ENCODE measurements around the gene GRPEL1. TPM values are rescaled to one million over a fixed set of nuclear protein-coding genes. Genes with fewer than 3 reads are reported as not detected.

The GRPEL1 gene
- total RNA-seq, 1 experiment from 2014 or later, result 40.7 TPM

DNA sequence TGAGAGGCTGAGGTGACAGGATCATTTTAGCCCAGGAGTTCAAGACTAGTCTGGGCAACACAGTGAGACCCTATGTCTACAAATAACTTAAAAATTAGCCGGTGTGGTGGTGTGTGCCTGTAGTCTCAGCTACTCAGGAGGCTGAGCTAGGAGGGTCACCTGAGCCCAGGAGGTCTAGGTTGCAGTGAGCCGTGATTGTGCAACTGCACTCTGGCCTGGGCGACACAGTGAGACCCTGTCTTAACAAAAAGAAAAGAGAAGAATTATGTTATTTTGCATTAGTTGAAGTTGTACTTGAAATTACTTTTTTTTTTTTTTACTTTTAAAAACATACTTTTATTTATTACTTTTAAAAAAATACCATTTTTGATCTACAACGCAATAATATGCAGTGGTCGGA, 46.5 kb downstream of the GRPEL1 start:
- no peak overlapping the region for H4K91ac ChIP-seq (ENCODE audit: insufficient read length, low read depth, low read length)
- H2AFZ ChIP-seq (ENCODE audit: low read length), result no peak overlapping the region
- WGBS (ENCODE audit: extremely low coverage, insufficient read length, low lambda C conversion rate), result no CpG with 5 or more reads among the region's 5 CpGs
- Mint-ChIP-seq H3K36me3 (ENCODE audit: insufficient read depth in 1 of 3, low read depth in 3 of 3) (peaks cover 13 to 71% (median 50%) of the 10 kb centered on the region in 3 experiments), H3K27ac (no peak overlapping the region; a peak in 1 of 7 replicates), H3K4me3 (no peak overlapping the region), H3K4me1 (peaks cover 13 to 19% of the 10 kb centered on the region in 2 experiments), H3K9me3 (no peaks in the 10 kb centered on the region; a peak in 1 of 5 replicates), H3K27me3 (ENCODE audit: low read depth) (no peaks in the 10 kb centered on the region; the same call in 1 of the 2 replicates)
- no peaks in the 10 kb centered on the region; the same call in 1 of the 2 replicates for H3K27me3 ChIP-seq (ENCODE audit: insufficient read depth, low read length)
- H3K79me2 ChIP-seq (ENCODE audit: insufficient read depth, low read length), result no peaks in the 10 kb centered on the region
- H3K79me1 ChIP-seq (ENCODE audit: insufficient read depth, low read depth, low read length, poor library complexity, severe bottlenecking), result no peaks in the 10 kb centered on the region
- H3K56ac ChIP-seq (ENCODE audit: insufficient read length, low read depth, low read length), result no peak overlapping the region
- no peak overlapping the region for H4K8ac ChIP-seq (replicated peaks; ENCODE audit: insufficient read length, low read depth, low read length)
- no peak overlapping the region for H3K4me2 ChIP-seq (ENCODE audit: insufficient read depth, insufficient read length, low read length)
- no peaks in the 10 kb centered on the region for H3K23me2 ChIP-seq (ENCODE audit: insufficient read length, low read depth, low read length, poor library complexity, severe bottlenecking)
- H4K5ac ChIP-seq (ENCODE audit: insufficient read length, low read depth, low read length), result no peak overlapping the region
- H2BK15ac ChIP-seq (ENCODE audit: low read depth, low read length), result no peak overlapping the region
- H3K4ac ChIP-seq (ENCODE audit: low read depth, low read length), result no peak overlapping the region
- H2BK12ac ChIP-seq (ENCODE audit: insufficient read length, low read depth, low read length), result no peak overlapping the region
- no peaks in the 10 kb centered on the region for H3K9me3 ChIP-seq (ENCODE audit: control insufficient read depth, low read depth, low read length)
- no peaks in the 10 kb centered on the region for H4K20me1 ChIP-seq (ENCODE audit: control insufficient read depth, insufficient read depth, insufficient read length)
- no peak overlapping the region for H3K18ac ChIP-seq (ENCODE audit: insufficient read length, low read depth, low read length)
- H3K23ac ChIP-seq (ENCODE audit: insufficient read length, low read depth, low read length), result no peak overlapping the region
- no peak overlapping the region for H2BK120ac ChIP-seq (ENCODE audit: low read depth, low read length, poor library complexity, severe bottlenecking)
- no peak for TF ChIP-seq CTCF (conservative IDR thresholded peaks at IDR 0.05)
- H3K9ac ChIP-seq (ENCODE audit: extremely low read depth, insufficient read length, low read length), result no peak overlapping the region
- DNase-seq, result no peak
- no peak overlapping the region for H3K14ac ChIP-seq (ENCODE audit: insufficient read depth, low read length)
- H3K27ac ChIP-seq (ENCODE audit: insufficient read length, low read depth, low read length), result no peak overlapping the region
- H2BK5ac ChIP-seq (ENCODE audit: insufficient read length, low read length), result no peak overlapping the region
- no peaks in the 10 kb centered on the region; the same call in 1 of the 2 replicates for H3K4me1 ChIP-seq (ENCODE audit: insufficient read depth, low read length)
- H3T11ph ChIP-seq (ENCODE audit: low read length), result no peak overlapping the region
- no peak overlapping the region for H2AK5ac ChIP-seq (ENCODE audit: insufficient read length, low read length)
- H2BK20ac ChIP-seq (ENCODE audit: low read depth, low read length, poor library complexity, severe bottlenecking), result no peak overlapping the region

All from H9 (cell line).